CD14-positive monocyte (primary cell): Measurements from ENCODE around the gene ABHD1. TPM values are rescaled to one million over a fixed set of nuclear protein-coding genes. Genes with fewer than 3 reads are reported as not detected.

Experiments used
- DNase-seq, 3 donors: peaks; one replicate each; pipeline ENCODE4 v3.0.0-alpha.2; 2011 to 2022
- H2AFZ ChIP-seq: 2 replicates; pipeline ENCODE4 v1.6.0; 2012; ENCODE audit warnings: mild to moderate bottlenecking, low read depth, low read length, inconsistent platforms; ENCODE audit not compliant: insufficient read depth, poor library complexity, severe bottlenecking
- H3K27ac ChIP-seq, 2 donors: 1 replicate in 1 of 2; 2 replicates in 1 of 2; pipeline ENCODE4 v1.5.1; 2012 to 2013; ENCODE audit warnings: low read length in 2 of 2, control low read depth in 1 of 2, inconsistent platforms in 1 of 2, low read depth in 1 of 2, mild to moderate bottlenecking in 1 of 2
- H3K27me3 ChIP-seq, 2 donors: one replicate each; pipeline versions ENCODE4 v1.6.0 to v1.6.1; 2011 to 2013; ENCODE audit warnings: low read length in 2 of 2; ENCODE audit not compliant: control insufficient read depth in 2 of 2, insufficient read depth in 2 of 2
- H3K36me3 ChIP-seq, 2 donors: replicated peaks in 1 of 2; 1 replicate in 1 of 2; 2 replicates in 1 of 2; pipeline versions ENCODE4 v1.5.1 to v1.6.1; 2012 to 2013; ENCODE audit warnings: low read length in 2 of 2, control low read depth in 1 of 2, inconsistent platforms in 1 of 2, mild to moderate bottlenecking in 1 of 2; ENCODE audit not compliant: insufficient read depth in 2 of 2, control insufficient read depth in 1 of 2
- H3K4me1 ChIP-seq, 2 donors: 1 replicate in 1 of 2; 2 replicates in 1 of 2; pipeline versions ENCODE4 v1.5.1 to v1.6.1; 2012 to 2013; ENCODE audit warnings: low read length in 2 of 2, control low read depth in 1 of 2, inconsistent platforms in 1 of 2, mild to moderate bottlenecking in 1 of 2, moderate library complexity in 1 of 2; ENCODE audit not compliant: insufficient read depth in 2 of 2, control insufficient read depth in 1 of 2
- H3K4me2 ChIP-seq: replicated peaks from 2 replicates; pipeline ENCODE3; 2012; ENCODE audit warnings: low read length, moderate library complexity, mild to moderate bottlenecking; ENCODE audit not compliant: poor library complexity, severe bottlenecking; ENCODE audit errors: extremely low read depth
- H3K4me3 ChIP-seq, 3 experiments: fragments of 200-600 bp in 1 of 3; sonication (generic) in 1 of 3; replicated peaks in 1 of 3; 1 replicate in 2 of 3; 2 replicates in 1 of 3; pipeline ENCODE4 v1.5.1; 2011 to 2013; ENCODE audit warnings: low read length in 3 of 3, mild to moderate bottlenecking in 3 of 3, control low read depth in 2 of 3, low read depth in 2 of 3, inconsistent platforms in 1 of 3, moderate library complexity in 1 of 3
- H3K79me2 ChIP-seq: 2 replicates; pipeline ENCODE4 v1.6.0; 2012; ENCODE audit warnings: mild to moderate bottlenecking, control low read depth, inconsistent platforms, low read length, moderate library complexity; ENCODE audit not compliant: insufficient read depth
- H3K9ac ChIP-seq: 2 replicates; pipeline ENCODE4 v1.6.0; 2017; ENCODE audit warnings: low read length, mild to moderate bottlenecking; ENCODE audit not compliant: insufficient read depth, poor library complexity, severe bottlenecking
- H3K9me3 ChIP-seq, 2 donors: replicated peaks in 1 of 2; 1 replicate in 1 of 2; 2 replicates in 1 of 2; pipeline versions ENCODE4 v1.5.1 to v1.6.1; 2012 to 2013; ENCODE audit warnings: low read length in 2 of 2, control low read depth in 1 of 2; ENCODE audit not compliant: control insufficient read depth in 1 of 2, insufficient read depth in 1 of 2
- H4K20me1 ChIP-seq: 2 replicates; pipeline ENCODE4 v1.6.0; 2012; ENCODE audit warnings: mild to moderate bottlenecking, low read length, control low read depth, moderate library complexity; ENCODE audit not compliant: insufficient read depth
- H3K27ac Mint-ChIP-seq, 7 donors: one replicate each; pipeline ENCODE4 v1.8.0; 2020; ENCODE audit warnings: mild to moderate bottlenecking in 7 of 7, mixed read lengths in 7 of 7, moderate library complexity in 6 of 7, inconsistent platforms in 2 of 7
- H3K27me3 Mint-ChIP-seq, 3 donors: one replicate each; pipeline ENCODE4 v1.8.0; 2021 to 2022; ENCODE audit warnings: low read depth in 3 of 3, mild to moderate bottlenecking in 3 of 3, mixed read lengths in 3 of 3, moderate library complexity in 3 of 3, inconsistent platforms in 1 of 3
- H3K36me3 Mint-ChIP-seq, 2 donors: one replicate each; pipeline ENCODE4 v1.8.0; 2020; ENCODE audit warnings: mixed read lengths in 2 of 2, inconsistent platforms in 1 of 2, mild to moderate bottlenecking in 1 of 2
- H3K4me1 Mint-ChIP-seq: one replicate; pipeline ENCODE4 v1.8.0; 2020; ENCODE audit warnings: mild to moderate bottlenecking, mixed read lengths
- H3K4me3 Mint-ChIP-seq, 2 donors: one replicate each; pipeline ENCODE4 v1.8.0; 2020; ENCODE audit warnings: mild to moderate bottlenecking in 2 of 2, mixed read lengths in 2 of 2, moderate library complexity in 1 of 2
- H3K9me3 Mint-ChIP-seq, 7 donors: one replicate each; pipeline ENCODE4 v1.8.0; 2020 to 2022; ENCODE audit warnings: mixed read lengths in 7 of 7, mild to moderate bottlenecking in 6 of 7, moderate library complexity in 6 of 7, inconsistent platforms in 2 of 7
- WGBS: methylation state at CpG from one replicate; pipeline ENCODE4 v1.1.5; 2013; ENCODE audit warnings: missing lambda C conversion rate; ENCODE audit not compliant: insufficient coverage; 5-methylcytosine and 5-hydroxymethylcytosine counted together
- intact Hi-C, 2 donors: fragments of 100-400 bp; cut with micrococcal nuclease; formaldehyde crosslinking; loops; one replicate each; pipeline versions ENCODE4 v1.15.0 to v1.15.1; 2023
- polyA plus RNA-seq, 3 donors: library from polyadenylated mRNA; depleted of rRNA in 1 of 3; unstranded in 2 of 3; stranded (reverse) in 1 of 3; fragments of 300-500 nt in 2 of 3; fragments of >200 nt in 1 of 3; fragmentation: Illumina TruSeq in 2 of 3; gene quantifications; 1 replicate in 2 of 3; 2 replicates in 1 of 3; pipeline ENCODE4 v1.2.3, GENCODE V29; 2012 to 2021
- TF ChIP-seq, protein P1 (sequence below): fragments of 200-600 bp; IDR thresholded peaks from one replicate; pipeline ENCODE4 v1.8.0; 2022; ENCODE audit warnings: antibody characterized with exemption, mild to moderate bottlenecking

ABHD1 gene
- polyA plus RNA-seq, 3 donors, result 0.08 to 1.2 (median 0.25) TPM

DNA sequence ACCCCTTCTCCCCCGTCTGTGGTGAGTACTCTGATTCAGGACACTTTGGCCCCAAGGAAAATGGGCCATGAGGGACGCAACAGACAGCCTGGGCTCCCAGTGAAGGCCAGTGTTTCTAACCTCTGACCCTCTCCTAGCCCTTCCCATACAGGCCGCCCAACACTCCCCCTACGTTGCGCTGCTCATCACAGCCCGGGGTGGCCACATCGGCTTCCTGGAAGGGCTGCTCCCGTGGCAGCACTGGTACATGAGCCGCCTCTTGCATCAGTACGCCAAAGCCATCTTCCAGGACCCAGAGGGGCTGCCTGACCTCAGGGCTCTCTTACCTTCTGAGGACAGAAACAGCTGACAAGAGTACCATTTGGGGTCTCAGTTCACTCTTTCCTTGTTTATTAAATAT, 6.8 kb downstream of the ABHD1 start:
- WGBS, result 90% methylated on average over 8 of the region's 10 CpGs
- peaks cover 19% of the 10 kb centered on the region for H4K20me1 ChIP-seq
- H3K9me3 ChIP-seq, result no peaks in the 10 kb centered on the region
- Mint-ChIP-seq H3K27ac (peak overlapping the region in 1 of 7 donors; percentile 69), H3K36me3 (peaks cover 40 to 43% of the 10 kb centered on the region in 2 donors), H3K4me1 (peaks cover 18% of the 10 kb centered on the region), H3K4me3 (no peak overlapping the region), H3K9me3 (peaks cover 0 to 2% (median 0%) of the 10 kb centered on the region in 7 donors), H3K27me3 (peaks cover 0 to 4% (median 0%) of the 10 kb centered on the region in 3 donors)
- intact Hi-C loops, result loop anchor here (5.0 kb wide), 1 partner anchor 33 kb away; no protein-coding TSS in a partner anchor
- H3K4me1 ChIP-seq, result peaks cover 19% of the 10 kb centered on the region in 2 donors
- H3K27ac ChIP-seq, result no peak overlapping the region
- H3K4me2 ChIP-seq, result no peak overlapping the region
- no peak overlapping the region for H3K9ac ChIP-seq
- H2AFZ ChIP-seq, result no peak overlapping the region
- H3K4me3 ChIP-seq, result no peak overlapping the region
- peaks cover 33 to 43% of the 10 kb centered on the region in 2 donors for H3K36me3 ChIP-seq
- peaks cover 18% of the 10 kb centered on the region for H3K79me2 ChIP-seq
- no peak for DNase-seq
- TF ChIP-seq, protein P1, sequence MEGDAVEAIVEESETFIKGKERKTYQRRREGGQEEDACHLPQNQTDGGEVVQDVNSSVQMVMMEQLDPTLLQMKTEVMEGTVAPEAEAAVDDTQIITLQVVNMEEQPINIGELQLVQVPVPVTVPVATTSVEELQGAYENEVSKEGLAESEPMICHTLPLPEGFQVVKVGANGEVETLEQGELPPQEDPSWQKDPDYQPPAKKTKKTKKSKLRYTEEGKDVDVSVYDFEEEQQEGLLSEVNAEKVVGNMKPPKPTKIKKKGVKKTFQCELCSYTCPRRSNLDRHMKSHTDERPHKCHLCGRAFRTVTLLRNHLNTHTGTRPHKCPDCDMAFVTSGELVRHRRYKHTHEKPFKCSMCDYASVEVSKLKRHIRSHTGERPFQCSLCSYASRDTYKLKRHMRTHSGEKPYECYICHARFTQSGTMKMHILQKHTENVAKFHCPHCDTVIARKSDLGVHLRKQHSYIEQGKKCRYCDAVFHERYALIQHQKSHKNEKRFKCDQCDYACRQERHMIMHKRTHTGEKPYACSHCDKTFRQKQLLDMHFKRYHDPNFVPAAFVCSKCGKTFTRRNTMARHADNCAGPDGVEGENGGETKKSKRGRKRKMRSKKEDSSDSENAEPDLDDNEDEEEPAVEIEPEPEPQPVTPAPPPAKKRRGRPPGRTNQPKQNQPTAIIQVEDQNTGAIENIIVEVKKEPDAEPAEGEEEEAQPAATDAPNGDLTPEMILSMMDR, result no peak
- no peaks in the 10 kb centered on the region for H3K27me3 ChIP-seq

DNA sequence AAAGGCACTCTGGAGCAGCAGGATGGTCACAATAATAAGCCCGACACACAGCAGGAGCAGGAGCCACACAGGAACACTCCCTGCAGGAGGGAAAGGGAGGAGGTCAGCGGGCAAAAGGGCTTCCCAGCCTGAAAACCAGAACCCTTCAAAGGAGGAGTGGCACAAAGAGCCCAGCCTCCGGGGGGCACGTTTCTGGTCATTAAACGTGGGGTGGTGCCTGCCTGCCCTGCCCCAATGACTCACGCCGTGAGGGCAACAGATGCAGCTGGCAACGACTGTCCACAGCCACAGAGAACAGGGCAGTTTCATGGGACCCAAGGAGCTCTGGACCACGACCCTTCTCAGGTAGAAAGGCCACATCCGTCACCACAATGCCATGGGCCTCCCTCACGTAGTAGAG, 7.8 kb downstream of the ABHD1 start:
- Histone ChIP-seq H3K4me1 (peaks cover 19% of the 10 kb centered on the region in 2 donors), H3K36me3 (peaks cover 33 to 43% of the 10 kb centered on the region in 2 donors), H3K9ac (no peak overlapping the region), H3K4me2 (no peak overlapping the region), H3K27me3 (no peaks in the 10 kb centered on the region), H2AFZ (no peak overlapping the region), H3K4me3 (no peak overlapping the region), H3K9me3 (no peaks in the 10 kb centered on the region), H4K20me1 (peaks cover 19% of the 10 kb centered on the region), H3K79me2 (peaks cover 18% of the 10 kb centered on the region), H3K27ac (peak overlapping the region in 1 of 2 donors; percentile 8)
- H3K27ac Mint-ChIP-seq, result peak overlapping the region in 4 of 7 donors; percentile 32 to 52 (median 44)
- H3K4me1 Mint-ChIP-seq, result peaks cover 18% of the 10 kb centered on the region
- no peak overlapping the region for H3K4me3 Mint-ChIP-seq
- no peak for DNase-seq
- peaks cover 40 to 43% of the 10 kb centered on the region in 2 donors for H3K36me3 Mint-ChIP-seq
- 98% methylated on average over 11 of the region's 11 CpGs for WGBS
- intact Hi-C loops, result loop anchor here (5.0 kb wide), 1 partner anchor 34 kb away; no protein-coding TSS in a partner anchor
- H3K27me3 Mint-ChIP-seq, result peaks cover 0 to 4% (median 2%) of the 10 kb centered on the region in 3 donors
- peaks cover 0 to 2% (median 0%) of the 10 kb centered on the region in 7 donors for H3K9me3 Mint-ChIP-seq
- TF ChIP-seq, protein P1, result no peak
